Activated CD4-positive, CD25-positive, alpha-beta regulatory T cell treated with anti-CD3 and anti-CD28 coated beads, Interleukin-2, amount 50 U/mL, for 16 hours (primary cell): ENCODE data around the gene INPPL1.

Experiments
- DNase-seq: peaks from one replicate; pipeline ENCODE4 v3.0.0-alpha.2; 2020; ENCODE audit warnings: low read depth, low spot score

Gene INPPL1

GRCh38 chr11:72232260-72233055 is 7.9 kb downstream of the INPPL1 start:
- DNase-seq: no peak

DNA sequence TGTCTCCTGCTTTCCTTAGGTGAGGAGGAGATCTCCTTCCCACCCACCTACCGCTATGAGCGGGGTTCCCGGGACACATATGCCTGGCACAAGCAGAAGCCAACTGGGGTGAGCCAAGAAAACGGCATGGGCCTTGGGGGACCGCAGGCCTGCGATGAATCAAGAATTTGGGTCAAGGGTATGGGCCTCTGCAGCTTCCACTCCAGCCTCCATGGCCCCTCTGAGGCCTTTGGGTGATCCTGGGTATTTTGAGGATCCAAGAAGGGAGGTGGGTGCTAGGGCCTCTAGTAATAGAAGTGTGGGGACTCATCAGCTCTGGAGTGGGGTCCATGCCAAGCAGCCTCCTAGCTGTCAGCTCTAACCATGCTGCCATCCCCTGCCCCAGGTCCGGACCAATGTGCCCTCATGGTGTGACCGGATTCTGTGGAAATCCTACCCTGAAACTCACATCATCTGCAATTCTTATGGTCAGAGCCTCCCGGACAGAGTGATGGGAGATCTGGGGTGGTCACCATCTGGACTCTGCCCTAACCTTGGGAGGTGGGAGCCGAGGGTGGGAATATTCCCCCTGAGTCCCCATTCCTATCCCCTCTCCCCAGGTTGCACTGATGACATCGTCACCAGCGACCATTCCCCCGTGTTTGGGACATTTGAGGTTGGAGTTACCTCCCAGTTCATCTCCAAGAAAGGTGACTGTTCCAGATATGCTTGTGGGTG is 8.6 kb downstream of the INPPL1 start:
- DNase-seq: no peak

DNA sequence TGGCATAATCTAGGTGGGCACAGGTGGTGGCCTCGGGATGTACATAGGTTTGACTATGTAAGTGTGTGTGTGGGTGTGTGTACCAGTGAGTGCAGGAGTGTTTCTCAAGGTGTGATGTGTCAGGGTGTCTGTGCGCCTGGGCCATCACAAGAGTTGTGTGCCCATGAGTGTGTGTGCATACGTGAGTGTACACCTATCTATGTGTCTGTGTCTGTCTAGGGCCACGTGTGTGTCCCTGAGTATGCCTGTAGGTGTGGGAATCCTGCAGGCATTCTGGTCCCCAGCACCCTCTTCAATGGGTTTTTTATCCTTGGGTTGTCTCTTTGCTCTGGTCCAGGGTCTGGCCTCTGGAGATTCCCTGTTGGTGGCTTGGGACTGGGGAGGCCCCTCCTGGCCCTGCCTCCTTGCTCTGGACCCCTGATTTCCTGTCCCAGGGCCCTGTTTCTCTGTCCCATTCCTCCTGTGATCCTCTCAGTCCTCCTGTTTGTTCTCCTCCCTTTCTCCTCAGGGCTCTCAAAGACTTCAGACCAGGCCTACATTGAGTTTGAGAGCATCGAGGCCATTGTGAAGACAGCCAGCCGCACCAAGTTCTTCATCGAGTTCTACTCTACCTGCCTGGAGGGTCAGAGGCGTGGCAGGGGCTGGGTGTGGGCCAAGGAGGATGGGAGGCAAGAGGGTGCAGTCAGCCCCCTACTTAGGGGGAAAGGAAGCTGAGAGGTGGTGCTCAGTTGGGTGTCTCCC is 9.4 kb downstream of the INPPL1 start:
- DNase-seq: no peak

DNA sequence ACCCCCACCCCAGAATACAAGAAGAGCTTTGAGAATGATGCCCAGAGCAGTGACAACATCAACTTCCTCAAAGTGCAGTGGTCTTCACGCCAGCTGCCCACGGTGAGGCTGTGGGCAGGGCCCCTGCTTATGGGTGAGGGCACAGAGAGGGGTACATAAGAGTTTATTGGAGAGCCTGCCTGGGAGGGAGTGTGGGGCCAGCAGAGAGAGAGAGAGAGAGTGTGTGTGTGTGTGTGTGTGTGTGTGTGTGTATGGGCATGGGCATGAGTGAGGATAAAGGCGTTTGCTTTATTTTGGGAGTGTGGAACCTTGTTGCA is 9.9 kb downstream of the INPPL1 start:
- DNase-seq: no peak

GRCh38 chr11:72234920-72235319 is 10.4 kb downstream of the INPPL1 start:
- DNase-seq: no peak

DNA sequence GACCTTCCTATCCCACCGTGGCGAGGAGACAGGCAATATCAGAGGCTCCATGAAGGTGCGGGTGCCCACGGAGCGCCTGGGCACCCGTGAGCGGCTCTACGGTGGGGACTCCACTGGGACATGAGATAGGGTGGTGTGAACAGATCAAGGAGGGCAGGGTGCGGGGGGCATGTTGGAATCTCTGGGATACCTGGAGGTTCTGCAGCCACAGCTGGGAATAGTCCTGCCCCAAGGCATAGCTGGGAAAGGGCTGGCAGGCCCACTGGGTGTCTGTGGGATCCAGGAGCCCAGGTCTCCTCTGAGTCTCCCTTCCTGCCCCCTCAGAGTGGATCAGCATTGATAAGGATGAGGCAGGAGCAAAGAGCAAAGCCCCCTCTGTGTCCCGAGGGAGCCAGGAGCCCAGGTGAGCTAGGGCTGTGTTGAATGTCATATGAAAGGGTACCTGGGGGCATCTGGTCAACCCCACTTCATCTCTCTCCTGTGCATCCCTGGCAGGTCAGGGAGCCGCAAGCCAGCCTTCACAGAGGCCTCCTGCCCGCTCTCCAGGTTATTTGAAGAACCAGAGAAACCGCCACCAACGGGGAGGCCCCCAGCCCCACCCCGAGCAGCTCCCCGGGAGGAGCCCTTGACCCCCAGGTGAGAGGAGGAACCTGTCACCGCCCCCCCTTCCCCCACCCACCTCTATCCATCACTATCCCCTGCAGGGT is 10.9 kb downstream of the INPPL1 start:
- no peak for DNase-seq

GRCh38 chr11:72236083-72236697 is 11.6 kb downstream of the INPPL1 start:
- no peak for DNase-seq

DNA sequence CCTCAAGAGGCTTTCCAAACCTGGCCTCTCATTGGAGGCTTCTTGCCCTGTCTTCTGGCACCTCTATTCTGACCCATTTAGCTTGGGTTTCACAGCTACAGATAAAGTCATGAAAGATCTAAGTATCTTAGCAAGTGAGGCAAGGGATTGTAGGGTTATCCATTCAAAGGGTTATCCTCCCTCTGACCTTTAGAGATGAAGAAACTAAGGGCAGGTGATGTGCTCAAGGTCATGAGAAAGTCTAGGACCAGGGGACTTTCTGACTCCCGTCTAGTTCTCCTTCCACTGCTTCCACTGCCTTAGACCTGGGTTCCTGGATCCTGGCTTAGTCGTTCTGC is 12.2 kb downstream of the INPPL1 start:
- DNase-seq: no peak

GRCh38 chr11:72237112-72237931 is 12.8 kb downstream of the INPPL1 start:
- no peak for DNase-seq

- no peak for DNase-seq
Observed at GRCh38 chr11:72238040-72238450, 13.5 kb downstream of the INPPL1 start.

DNA sequence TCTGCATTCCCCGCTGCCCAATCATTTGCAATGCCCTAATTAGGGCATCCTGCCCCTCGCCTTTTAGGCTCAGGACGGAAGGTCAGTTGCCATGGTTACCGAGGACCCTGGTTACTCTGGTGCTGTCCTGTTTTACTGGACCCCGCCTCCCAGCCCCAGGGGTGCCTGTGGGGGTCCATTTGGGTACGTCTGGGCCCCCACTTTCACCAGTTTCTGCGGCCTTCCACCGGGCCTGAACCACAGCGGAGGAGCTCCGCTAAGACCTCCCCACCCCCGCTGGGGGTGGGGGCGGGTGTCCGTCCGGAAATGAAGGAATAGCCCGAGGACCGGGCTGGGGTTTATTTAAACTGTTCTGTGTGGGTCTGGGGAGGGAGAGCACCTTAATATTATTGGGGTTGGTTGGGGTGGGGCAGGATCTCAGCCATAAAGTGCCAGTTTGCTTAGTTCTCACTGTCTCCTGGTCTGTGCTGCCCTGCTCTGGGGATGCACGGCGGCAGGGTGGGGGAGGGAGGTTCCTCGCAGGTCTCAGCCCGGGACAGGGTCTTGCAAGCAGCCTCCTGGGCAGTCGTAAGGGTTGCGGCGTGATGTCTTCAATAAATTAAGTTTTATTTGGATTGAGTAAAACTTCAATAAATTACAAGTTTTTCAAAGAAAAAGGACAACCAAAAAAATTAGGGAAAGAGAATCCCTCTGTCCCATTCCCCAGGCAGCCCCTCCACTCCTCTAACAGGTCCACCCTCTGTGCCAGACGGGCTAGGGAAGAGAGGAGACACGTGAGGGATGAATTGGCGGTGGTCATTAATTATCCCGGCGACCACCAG is 14.1 kb downstream of the INPPL1 start:
- no peak for DNase-seq

DNA sequence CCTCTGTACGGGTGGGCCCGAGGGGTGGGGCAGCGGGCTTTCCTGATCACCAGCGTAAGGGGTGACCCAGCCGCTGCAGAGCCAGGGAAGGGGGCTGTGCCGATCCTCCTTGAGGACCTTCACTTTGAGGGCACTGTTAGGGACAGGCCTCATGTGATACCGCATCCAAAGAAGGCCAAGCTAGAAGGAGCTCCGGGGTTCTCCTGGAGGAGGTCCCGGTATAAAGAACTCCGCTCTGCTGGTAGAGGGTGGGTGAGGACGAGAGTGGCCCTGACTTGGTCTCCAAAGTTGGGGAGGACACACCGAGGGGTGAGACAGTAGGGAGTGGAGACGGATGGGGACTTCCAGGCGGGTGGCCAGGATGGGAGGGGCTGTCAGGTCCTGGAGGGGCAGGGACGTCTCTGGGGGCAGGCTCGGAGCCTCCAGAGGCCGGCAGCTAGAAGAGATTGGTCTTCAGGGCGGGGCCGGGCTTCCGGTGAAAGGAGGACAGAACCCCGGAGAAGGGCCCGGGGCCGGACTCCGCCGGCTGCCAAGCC is 14.8 kb downstream of the INPPL1 start:
- no peak for DNase-seq

- no peak for DNase-seq
Observed at GRCh38 chr11:72239849-72240460, 15.4 kb downstream of the INPPL1 start.

- DNase-seq: no peak
Observed at GRCh38 chr11:72240461-72241290, 16.1 kb downstream of the INPPL1 start.

GRCh38 chr11:72241291-72241781 is 16.8 kb downstream of the INPPL1 start:
- no peak for DNase-seq

- no peak for DNase-seq
Observed at GRCh38 chr11:72242141-72242540, 17.6 kb downstream of the INPPL1 start.

DNA sequence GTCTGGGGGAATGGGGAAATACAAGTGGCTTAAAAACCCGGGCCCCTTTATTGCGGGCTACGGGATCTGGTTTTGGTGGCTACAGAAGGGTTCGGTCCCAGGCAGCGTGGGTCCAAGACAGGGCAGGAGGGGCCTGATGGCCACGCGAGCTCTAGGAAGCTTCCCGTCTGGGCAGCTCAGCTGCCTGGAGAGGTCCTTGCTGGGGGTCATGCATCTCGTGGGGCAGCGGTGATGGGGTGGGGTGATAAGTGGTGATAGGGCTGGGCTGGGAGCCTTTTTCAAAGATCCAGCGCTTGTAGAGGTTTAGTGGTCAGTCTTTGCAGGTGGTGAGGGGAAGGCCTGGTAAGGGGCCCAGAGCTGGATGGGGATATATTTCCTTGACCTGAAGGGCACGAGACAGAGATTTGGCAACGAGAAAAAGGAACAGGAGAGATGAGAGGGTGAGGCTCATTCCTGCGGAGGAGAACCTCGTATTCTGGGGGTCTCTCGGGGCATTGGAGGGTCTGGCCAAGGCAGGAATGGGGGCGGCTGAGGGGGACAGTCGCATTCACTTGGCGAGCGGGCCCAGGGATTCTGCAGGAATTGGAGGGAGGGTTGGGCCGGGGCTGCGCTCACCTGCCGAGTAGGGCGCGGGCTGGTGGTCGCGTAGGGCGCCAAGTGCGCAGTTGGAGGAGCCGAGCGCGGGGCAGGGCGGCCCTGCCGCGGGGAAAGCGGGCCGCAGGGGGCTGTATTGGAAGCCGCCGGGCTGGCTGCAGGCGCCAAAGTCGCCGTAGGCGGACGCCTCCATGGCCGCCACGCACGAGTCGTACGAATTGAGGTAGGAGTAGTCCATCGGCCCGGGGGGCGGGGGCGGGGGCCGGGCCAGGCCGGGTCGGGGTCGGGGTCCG is 18.8 kb downstream of the INPPL1 start:
- no peak for DNase-seq
